CD4-positive, alpha-beta memory T cell (primary cell): ENCODE data around the gene AHRR. TPM values are rescaled to one million over a fixed set of nuclear protein-coding genes. Genes with fewer than 3 reads are reported as not detected.

Experiments used
- CTCF ChIA-PET: fragments of 350-600 bp; sonication (Branson Sonifier 250); formaldehyde crosslinking; loops from one replicate; lab custom pipeline; 2021; ENCODE audit warnings: inconsistent platforms; ENCODE audit not compliant: partially characterized antibody; lab: Charles Lee
- POLR2A ChIA-PET: fragments of 350-600 bp; sonication (Branson Sonifier 250); formaldehyde crosslinking; loops from one replicate; lab custom pipeline; 2021; ENCODE audit not compliant: partially characterized antibody; lab: Charles Lee
- DNase-seq, 5 donors: peaks; one replicate each; pipeline versions ENCODE4 v3.0.0 to v3.0.0-alpha.2; 2020 to 2022; ENCODE audit warnings: mixed read lengths in 1 of 5
- H3K27ac ChIP-seq: one replicate; pipeline ENCODE4 v1.7.0; 2013; ENCODE audit warnings: low read depth, low read length
- H3K27me3 ChIP-seq: 2 replicates; pipeline ENCODE4 v1.7.0; 2013; ENCODE audit warnings: mild to moderate bottlenecking, low read length, moderate library complexity; ENCODE audit not compliant: insufficient read depth
- H3K36me3 ChIP-seq: 2 replicates; pipeline ENCODE4 v1.7.0; 2013; ENCODE audit warnings: mild to moderate bottlenecking, low read length, moderate library complexity; ENCODE audit not compliant: insufficient read depth
- H3K4me1 ChIP-seq: 2 replicates; pipeline ENCODE4 v1.7.0; 2013; ENCODE audit warnings: mild to moderate bottlenecking, low read length, moderate library complexity; ENCODE audit not compliant: insufficient read depth
- H3K4me3 ChIP-seq, 2 donors: one replicate each; pipeline ENCODE4 v1.7.0; 2013; ENCODE audit warnings: low read length in 2 of 2, mild to moderate bottlenecking in 1 of 2
- H3K9me3 ChIP-seq, 2 donors: one replicate each; pipeline ENCODE4 v1.7.0; 2013; ENCODE audit warnings: low read length in 2 of 2, control low read depth in 1 of 2; ENCODE audit not compliant: control insufficient read depth in 1 of 2
- H3K27ac Mint-ChIP-seq, 7 donors: one replicate each; pipeline ENCODE4 v1.8.0; 2020 to 2021; ENCODE audit warnings: mixed read lengths in 7 of 7, mild to moderate bottlenecking in 6 of 7, inconsistent platforms in 3 of 7, moderate library complexity in 3 of 7
- H3K27me3 Mint-ChIP-seq, 2 donors: one replicate each; pipeline ENCODE4 v1.8.0; 2020 to 2021; ENCODE audit warnings: mixed read lengths in 2 of 2
- H3K36me3 Mint-ChIP-seq, 2 donors: one replicate each; pipeline ENCODE4 v1.8.0; 2020 to 2021; ENCODE audit warnings: mixed read lengths in 2 of 2, inconsistent platforms in 1 of 2, mild to moderate bottlenecking in 1 of 2
- H3K4me1 Mint-ChIP-seq, 4 donors: one replicate each; pipeline ENCODE4 v1.8.0; 2020 to 2021; ENCODE audit warnings: mixed read lengths in 4 of 4, mild to moderate bottlenecking in 1 of 4
- H3K4me3 Mint-ChIP-seq, 8 donors: one replicate each; pipeline ENCODE4 v1.8.0; 2020 to 2021; ENCODE audit warnings: mixed read lengths in 8 of 8, mild to moderate bottlenecking in 7 of 8, moderate library complexity in 6 of 8, inconsistent platforms in 3 of 8
- H3K9me3 Mint-ChIP-seq, 8 donors: one replicate each; pipeline ENCODE4 v1.8.0; 2020 to 2021; ENCODE audit warnings: mixed read lengths in 8 of 8, mild to moderate bottlenecking in 5 of 8, inconsistent platforms in 3 of 8, moderate library complexity in 1 of 8
- intact Hi-C: fragments of 100-400 bp; cut with micrococcal nuclease; formaldehyde crosslinking; loops from one replicate; pipeline ENCODE4 v1.15.1; 2023
- polyA plus RNA-seq, 2 donors: library from polyadenylated mRNA; unstranded; fragments of 300-500 nt; fragmentation: Illumina TruSeq; gene quantifications; one replicate each; pipeline ENCODE4 v1.2.3, GENCODE V29; 2021
- total RNA-seq, 2 experiments: library from RNA; stranded (reverse); gene quantifications; one replicate each; pipeline ENCODE4 v1.2.3, GENCODE V29; 2021

AHRR gene
- total and polyA plus RNA-seq, 4 experiments from 2014 or later = 0.23 to 2.7 (median 0.74) TPM

DNA sequence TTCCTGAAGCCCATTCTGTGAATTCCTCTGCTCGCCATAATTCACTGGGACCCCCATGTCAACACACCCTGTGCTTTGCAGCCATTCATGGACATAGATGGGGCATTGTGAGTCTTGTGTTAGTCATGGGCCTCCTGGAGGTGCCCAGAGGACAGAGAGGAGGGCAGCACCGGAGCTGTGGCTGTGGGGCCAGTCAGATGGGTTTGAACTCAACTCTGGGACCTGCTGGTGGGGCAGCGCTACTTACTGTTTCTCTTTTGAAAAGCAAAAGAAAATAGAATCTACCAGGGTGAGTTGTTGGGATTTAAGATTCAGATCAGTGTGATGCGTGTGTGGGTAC is 110.2 kb downstream of the AHRR start:
- H3K9me3 Mint-ChIP-seq = no peaks in the 10 kb centered on the region

DNA sequence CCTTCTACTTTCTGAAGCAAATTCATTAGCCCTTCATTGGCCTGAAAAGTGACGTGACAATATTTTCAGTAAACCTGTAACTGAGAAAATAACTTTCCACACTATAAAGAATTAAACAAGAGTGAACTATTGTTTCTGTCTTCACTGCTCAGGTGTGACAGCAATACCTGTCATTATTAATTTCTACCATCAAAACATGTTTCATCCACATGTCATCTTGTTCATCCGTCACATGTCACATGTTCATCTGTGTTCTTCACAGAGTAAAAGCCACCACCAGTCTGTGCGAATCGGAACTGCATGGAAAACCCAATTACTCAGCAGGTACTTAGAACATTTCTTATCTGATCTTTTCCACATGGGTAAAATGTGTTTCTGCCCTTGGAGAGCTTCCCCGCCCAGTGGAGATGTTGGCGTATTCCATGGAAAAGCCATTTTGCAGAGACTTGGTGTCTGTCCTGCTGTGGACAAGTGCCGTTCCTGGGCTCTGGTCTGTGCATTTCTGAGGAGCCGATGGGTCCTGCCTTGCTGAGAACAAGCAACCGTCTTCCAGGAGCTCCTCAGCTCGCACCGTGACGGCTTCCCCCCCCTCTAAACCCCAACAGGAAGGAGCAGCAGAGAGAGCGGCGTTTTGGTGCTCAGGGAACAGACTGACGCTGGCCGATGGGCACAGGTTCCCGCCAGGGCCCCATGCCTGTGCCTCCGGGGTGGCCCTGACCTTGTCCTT is 110.8 kb downstream of the AHRR start:
- no peaks in the 10 kb centered on the region for H3K4me1 ChIP-seq
- POLR2A ChIA-PET = no interaction called here
- H3K27ac ChIP-seq = no peak overlapping the region
- no peaks in the 10 kb centered on the region for H3K36me3 ChIP-seq
- H3K27me3 Mint-ChIP-seq = peaks cover 2 to 17% of the 10 kb centered on the region in 2 donors
- H3K4me1 Mint-ChIP-seq = no peaks in the 10 kb centered on the region
- DNase-seq = no peak
- no peak overlapping the region for H3K4me3 Mint-ChIP-seq
- H3K9me3 ChIP-seq = no peaks in the 10 kb centered on the region
- no peaks in the 10 kb centered on the region for H3K9me3 Mint-ChIP-seq
- no peak overlapping the region for H3K4me3 ChIP-seq
- H3K27me3 ChIP-seq = no peaks in the 10 kb centered on the region
- H3K27ac Mint-ChIP-seq = no peak overlapping the region
- CTCF ChIA-PET = interaction anchor here (1.0 to 1.2 kb wide), 2 partner anchors 149 to 244 kb away, joined by 4 to 7 read pairs; no protein-coding TSS in a partner anchor
- intact Hi-C loops = no loop called here
- H3K36me3 Mint-ChIP-seq = no peaks in the 10 kb centered on the region

More for the DNA sequence above, 110.2 kb downstream of the AHRR start:
- Histone ChIP-seq H3K9me3 (no peaks in the 10 kb centered on the region), H3K27me3 (no peaks in the 10 kb centered on the region), H3K27ac (no peak overlapping the region), H3K4me1 (no peaks in the 10 kb centered on the region), H3K4me3 (no peak overlapping the region), H3K36me3 (no peaks in the 10 kb centered on the region)
- intact Hi-C loops = no loop called here
- Mint-ChIP-seq H3K36me3 (no peaks in the 10 kb centered on the region), H3K4me1 (no peaks in the 10 kb centered on the region), H3K27ac (no peak overlapping the region), H3K27me3 (peaks cover 2 to 20% of the 10 kb centered on the region in 2 donors), H3K4me3 (no peak overlapping the region)
- ChIA-PET CTCF (interaction anchor here (1.0 to 1.6 kb wide), 4 partner anchors 149 to 243 kb away, joined by 3 to 7 read pairs (median 6); no protein-coding TSS in a partner anchor), POLR2A (no interaction called here)
- no peak for DNase-seq

DNA sequence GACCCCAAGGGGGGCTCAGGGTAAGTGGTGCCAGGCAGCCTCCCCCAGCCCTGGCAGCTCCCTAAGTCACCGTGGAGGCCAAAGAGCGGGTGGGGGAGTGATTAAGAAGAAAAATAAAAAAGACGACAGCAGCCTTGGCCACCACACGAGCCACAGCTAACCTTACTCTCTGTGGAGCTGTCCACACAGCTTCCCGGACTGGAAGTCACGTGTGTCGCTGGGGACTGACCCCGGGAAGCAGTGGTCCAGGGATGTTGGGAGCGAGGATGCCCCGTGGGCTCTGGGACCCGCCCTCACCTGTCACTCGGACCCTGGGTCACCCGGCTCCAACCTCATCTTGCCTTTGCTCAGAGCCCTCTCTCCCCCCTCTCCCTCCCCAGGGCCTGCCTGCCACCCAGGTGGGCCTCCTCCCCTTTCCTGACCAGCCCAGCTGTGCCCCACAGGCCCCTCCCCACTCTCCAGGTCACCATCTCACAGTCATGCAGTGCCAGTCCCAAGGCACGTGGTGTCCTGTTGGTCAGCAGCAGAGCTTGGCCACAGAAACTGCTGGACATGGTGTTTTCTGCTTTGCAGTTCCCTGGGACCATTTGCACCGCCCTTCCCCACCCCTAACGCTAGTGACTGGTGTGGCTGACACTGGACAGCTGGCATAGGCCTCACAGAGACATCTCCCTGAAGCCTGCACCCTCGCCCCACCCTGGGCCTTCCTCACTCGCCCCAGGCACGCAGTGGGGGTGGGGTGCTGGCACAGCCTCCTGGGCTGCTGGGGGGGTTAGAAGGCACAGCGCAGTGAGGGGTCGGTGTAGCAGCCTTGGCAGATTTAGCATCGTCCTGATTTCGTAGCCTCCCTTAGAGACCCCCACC is 111.6 kb downstream of the AHRR start:
- peaks cover 0 to 14% of the 10 kb centered on the region in 2 donors for H3K27me3 Mint-ChIP-seq
- Histone ChIP-seq H3K27ac (no peak overlapping the region), H3K36me3 (no peaks in the 10 kb centered on the region), H3K9me3 (no peaks in the 10 kb centered on the region), H3K27me3 (no peaks in the 10 kb centered on the region), H3K4me3 (no peak overlapping the region), H3K4me1 (no peaks in the 10 kb centered on the region)
- CTCF ChIA-PET = interaction anchor here (1.2 kb wide), 1 partner anchor 245 kb away, joined by 7 read pairs; no protein-coding TSS in a partner anchor
- H3K4me3 Mint-ChIP-seq = no peak overlapping the region
- no peaks in the 10 kb centered on the region for H3K4me1 Mint-ChIP-seq
- no peaks in the 10 kb centered on the region for H3K36me3 Mint-ChIP-seq
- POLR2A ChIA-PET = no interaction called here
- DNase-seq = no peak
- no peaks in the 10 kb centered on the region for H3K9me3 Mint-ChIP-seq
- no peak overlapping the region for H3K27ac Mint-ChIP-seq
- intact Hi-C loops = no loop called here

DNA sequence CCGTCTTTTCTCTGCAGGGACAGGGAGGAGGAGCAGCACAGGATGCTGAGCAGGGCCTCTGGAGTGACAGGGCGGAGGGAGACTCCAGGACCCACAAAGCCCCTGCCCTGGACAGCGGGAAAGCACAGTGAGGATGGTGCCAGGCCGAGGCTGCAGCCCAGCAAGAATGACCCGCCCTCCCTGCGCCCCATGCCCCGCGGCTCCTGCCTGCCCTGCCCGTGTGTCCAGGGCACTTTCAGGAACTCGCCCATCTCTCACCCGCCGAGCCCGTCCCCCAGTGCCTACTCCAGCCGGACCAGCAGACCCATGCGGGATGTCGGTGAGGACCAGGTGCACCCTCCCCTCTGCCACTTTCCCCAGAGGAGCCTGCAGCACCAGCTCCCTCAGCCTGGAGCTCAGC is 112.3 kb downstream of the AHRR start:
- Mint-ChIP-seq H3K4me1 (no peaks in the 10 kb centered on the region), H3K36me3 (no peaks in the 10 kb centered on the region), H3K4me3 (no peak overlapping the region), H3K27me3 (peaks cover 0 to 14% of the 10 kb centered on the region in 2 donors), H3K27ac (no peak overlapping the region), H3K9me3 (no peaks in the 10 kb centered on the region)
- no peak for DNase-seq
- Histone ChIP-seq H3K4me3 (no peak overlapping the region), H3K36me3 (no peaks in the 10 kb centered on the region), H3K4me1 (no peaks in the 10 kb centered on the region), H3K27ac (no peak overlapping the region), H3K9me3 (no peaks in the 10 kb centered on the region), H3K27me3 (no peaks in the 10 kb centered on the region)
- CTCF ChIA-PET = no interaction called here
- intact Hi-C loops = no loop called here
- POLR2A ChIA-PET = no interaction called here

DNA sequence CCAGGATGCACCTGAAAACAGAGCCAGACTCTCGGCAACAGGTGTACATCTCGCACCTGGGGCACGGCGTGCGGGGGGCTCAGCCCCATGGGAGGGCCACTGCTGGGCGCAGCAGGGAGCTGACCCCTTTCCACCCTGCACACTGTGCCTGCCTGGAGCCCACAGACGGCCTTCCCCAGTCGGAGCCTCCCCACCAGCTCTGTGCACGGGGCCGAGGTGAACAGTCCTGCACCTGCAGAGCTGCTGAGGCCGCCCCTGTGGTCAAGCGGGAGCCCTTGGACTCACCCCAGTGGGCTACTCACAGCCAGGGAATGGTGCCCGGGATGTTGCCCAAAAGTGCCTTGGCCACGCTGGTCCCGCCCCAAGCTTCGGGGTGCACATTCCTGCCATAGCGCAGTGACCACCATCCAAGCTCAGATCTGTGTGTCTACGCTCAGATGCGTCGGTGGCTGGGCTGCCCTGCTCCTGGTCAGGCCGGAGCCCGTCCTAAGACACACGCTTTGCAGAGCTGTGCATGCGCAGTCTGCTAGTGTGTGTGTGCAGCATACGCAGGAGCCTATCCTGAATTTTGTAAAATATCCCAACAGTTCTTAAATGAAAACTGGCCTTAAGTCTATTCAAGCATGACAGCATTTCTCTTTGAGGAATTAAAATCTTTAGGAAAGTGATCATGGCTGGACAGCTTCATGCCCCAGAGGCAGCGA is 113.1 kb downstream of the AHRR start:
- H3K4me1 ChIP-seq = no peaks in the 10 kb centered on the region
- H3K27me3 Mint-ChIP-seq = peaks cover 0 to 14% of the 10 kb centered on the region in 2 donors
- intact Hi-C loops = no loop called here
- H3K27ac Mint-ChIP-seq = no peak overlapping the region
- H3K9me3 ChIP-seq = no peaks in the 10 kb centered on the region
- no peak overlapping the region for H3K4me3 Mint-ChIP-seq
- H3K4me1 Mint-ChIP-seq = no peaks in the 10 kb centered on the region
- no peak for DNase-seq
- ChIA-PET POLR2A (no interaction called here), CTCF (no interaction called here)
- H3K9me3 Mint-ChIP-seq = no peaks in the 10 kb centered on the region
- no peaks in the 10 kb centered on the region for H3K36me3 Mint-ChIP-seq
- H3K36me3 ChIP-seq = no peaks in the 10 kb centered on the region
- H3K4me3 ChIP-seq = no peak overlapping the region
- H3K27me3 ChIP-seq = no peaks in the 10 kb centered on the region
- H3K27ac ChIP-seq = no peak overlapping the region

DNA sequence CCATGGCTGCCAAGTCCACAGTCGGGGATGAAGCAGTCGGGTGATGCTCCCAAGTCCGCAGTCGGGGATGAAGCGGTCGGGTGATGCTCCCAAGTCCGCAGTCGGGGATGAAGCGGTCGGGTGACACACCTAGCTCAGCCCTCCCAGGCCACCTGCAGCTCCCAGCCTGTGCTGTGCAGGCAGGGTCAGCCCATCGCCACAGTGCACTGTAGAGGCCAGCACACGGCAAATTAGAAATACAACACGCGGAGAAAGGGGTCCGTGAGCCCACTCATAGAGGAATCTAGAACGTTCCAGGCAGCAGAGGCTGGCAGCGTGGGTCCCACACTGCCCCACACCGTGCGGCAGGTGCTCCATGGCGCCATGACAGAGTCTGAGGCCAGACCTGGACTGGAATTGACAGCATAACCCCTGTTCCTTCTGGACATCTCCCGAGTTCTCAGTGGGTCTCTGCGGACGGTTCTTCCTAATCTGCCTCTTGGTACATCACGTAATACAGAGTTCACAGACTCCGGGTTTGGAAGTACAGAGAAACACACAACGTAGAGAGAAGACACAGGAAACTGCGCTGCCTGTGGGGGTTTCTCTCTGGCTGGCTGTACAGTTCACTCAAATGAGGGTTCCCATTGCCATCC is 113.8 kb downstream of the AHRR start:
- no peak overlapping the region for H3K4me3 Mint-ChIP-seq
- H3K27ac Mint-ChIP-seq = no peak overlapping the region
- intact Hi-C loops = no loop called here

More for the DNA sequence above, 113.8 kb downstream of the AHRR start:
- H3K4me1 Mint-ChIP-seq = no peaks in the 10 kb centered on the region
- no peaks in the 10 kb centered on the region for H3K36me3 Mint-ChIP-seq
- no peak for DNase-seq
- H3K9me3 Mint-ChIP-seq = no peaks in the 10 kb centered on the region
- no peaks in the 10 kb centered on the region for H3K36me3 ChIP-seq
- H3K27ac ChIP-seq = no peak overlapping the region
- H3K9me3 ChIP-seq = no peaks in the 10 kb centered on the region
- peaks cover 0 to 12% of the 10 kb centered on the region in 2 donors for H3K27me3 Mint-ChIP-seq
- H3K27me3 ChIP-seq = no peaks in the 10 kb centered on the region
- H3K4me1 ChIP-seq = no peaks in the 10 kb centered on the region
- POLR2A ChIA-PET = no interaction called here
- no peak overlapping the region for H3K4me3 ChIP-seq
- CTCF ChIA-PET = no interaction called here
